Activated naive CD4-positive, alpha-beta T cell treated with anti-CD3 and anti-CD28 coated beads, Interleukin-2, amount 10 ng/mL, durations not matched to agents 7 days and 5 days (primary cell): ENCODE results near the gene SYNGR3.

ENCODE experiments used
- CTCF ChIA-PET: fragments of 350-600 bp; sonication (Branson Sonifier 250); formaldehyde crosslinking; loops from one replicate; lab custom pipeline; 2021; ENCODE audit warnings: antibody characterized with exemption; lab: Charles Lee
- DNase-seq: peaks from one replicate; pipeline ENCODE4 v3.0.0-alpha.2; 2020
- H3K27ac Mint-ChIP-seq: one replicate; pipeline ENCODE4 v1.8.0; 2021; ENCODE audit warnings: mild to moderate bottlenecking, moderate library complexity, mixed read lengths
- H3K27me3 Mint-ChIP-seq: one replicate; pipeline ENCODE4 v1.8.0; 2021; ENCODE audit warnings: mild to moderate bottlenecking, mixed read lengths
- H3K36me3 Mint-ChIP-seq: one replicate; pipeline ENCODE4 v1.8.0; 2021; ENCODE audit warnings: mixed read lengths
- H3K4me1 Mint-ChIP-seq: one replicate; pipeline ENCODE4 v1.8.0; 2021; ENCODE audit warnings: mixed read lengths
- H3K4me3 Mint-ChIP-seq: one replicate; pipeline ENCODE4 v1.8.0; 2021; ENCODE audit warnings: mild to moderate bottlenecking, moderate library complexity, mixed read lengths
- H3K9me3 Mint-ChIP-seq: one replicate; pipeline ENCODE4 v1.8.0; 2021; ENCODE audit warnings: mixed read lengths

The SYNGR3 gene, protein sequence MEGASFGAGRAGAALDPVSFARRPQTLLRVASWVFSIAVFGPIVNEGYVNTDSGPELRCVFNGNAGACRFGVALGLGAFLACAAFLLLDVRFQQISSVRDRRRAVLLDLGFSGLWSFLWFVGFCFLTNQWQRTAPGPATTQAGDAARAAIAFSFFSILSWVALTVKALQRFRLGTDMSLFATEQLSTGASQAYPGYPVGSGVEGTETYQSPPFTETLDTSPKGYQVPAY

GRCh38 chr16:1989209-1990100 is at the start of gene SYNGR3:
SYNGR3 (plus strand) TSS chr16:1989970; CDS start chr16:1990103, 133 bp downstream.
- CTCF ChIA-PET: interaction anchor here (1.4 kb wide), 1 partner anchor 15 kb away, joined by 3 read pairs; no protein-coding TSS in a partner anchor

DNA sequence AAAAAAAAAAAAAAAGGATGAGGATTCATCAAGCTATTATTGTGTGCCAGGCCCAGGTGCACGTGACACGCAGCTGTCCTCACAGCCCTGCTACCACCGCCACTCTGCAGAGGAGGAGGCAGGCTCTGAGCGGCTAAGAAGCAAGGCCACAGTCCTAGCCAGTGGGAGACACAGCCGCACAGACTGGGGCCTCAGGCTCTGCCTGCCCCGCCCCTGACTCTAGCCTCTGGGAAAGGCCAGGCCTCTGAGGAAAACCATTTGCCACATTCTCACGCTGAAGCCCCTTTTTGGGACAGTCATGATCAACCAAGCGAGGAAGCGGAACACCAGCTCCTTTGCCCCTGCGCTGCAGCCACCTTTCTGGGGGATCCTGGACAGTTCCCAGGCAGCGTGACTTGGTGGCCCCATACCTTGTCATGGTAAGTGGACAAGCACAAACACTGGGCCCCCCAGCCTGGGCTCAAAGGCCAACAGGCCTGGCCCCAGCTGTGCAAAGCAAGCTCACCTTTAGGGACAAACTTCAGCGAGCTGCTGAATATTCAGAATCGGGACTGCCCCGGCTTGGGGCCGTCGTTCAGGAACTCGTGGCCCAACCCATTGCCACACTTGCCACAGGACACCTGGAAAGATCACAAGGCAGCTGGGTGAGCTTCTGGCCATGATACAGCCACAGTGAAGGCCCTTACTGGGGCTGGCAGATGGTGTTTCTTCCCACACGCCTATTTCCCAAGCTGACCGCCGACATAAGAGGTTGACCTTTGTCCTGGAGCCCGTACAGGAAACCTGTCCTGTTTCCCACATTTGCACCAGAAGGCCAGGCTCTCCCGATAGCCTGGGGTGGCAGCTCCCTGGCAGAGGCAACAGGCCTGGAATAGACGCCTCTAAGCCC is 49.3 kb upstream of the SYNGR3 start:
- H3K4me3 Mint-ChIP-seq: no peak overlapping the region
- DNase-seq: no peak
- H3K27me3 Mint-ChIP-seq: no peaks in the 10 kb centered on the region
- no peak overlapping the region for H3K27ac Mint-ChIP-seq
- peaks cover 30% of the 10 kb centered on the region for H3K4me1 Mint-ChIP-seq
- no peaks in the 10 kb centered on the region for H3K9me3 Mint-ChIP-seq
- H3K36me3 Mint-ChIP-seq: peaks cover 2% of the 10 kb centered on the region
- CTCF ChIA-PET: interaction anchor here (0.9 to 2.7 kb wide), 2 partner anchors 8 to 12 kb away, joined by 3 to 8 read pairs; no protein-coding TSS in a partner anchor

More at GRCh38 chr16:1989209-1990100, at the start of gene SYNGR3:
- H3K27me3 Mint-ChIP-seq: peaks cover 63% of the 10 kb centered on the region
- peak within 1 kb of the TSS; percentile 65 for H3K4me3 Mint-ChIP-seq
- DNase-seq: no peak
- H3K4me1 Mint-ChIP-seq: peaks cover 38% of the 10 kb centered on the region
- H3K27ac Mint-ChIP-seq: no peak within 1 kb of the TSS
- no peaks in the 10 kb centered on the region for H3K9me3 Mint-ChIP-seq
- peaks cover 11% of the 10 kb centered on the region for H3K36me3 Mint-ChIP-seq

DNA sequence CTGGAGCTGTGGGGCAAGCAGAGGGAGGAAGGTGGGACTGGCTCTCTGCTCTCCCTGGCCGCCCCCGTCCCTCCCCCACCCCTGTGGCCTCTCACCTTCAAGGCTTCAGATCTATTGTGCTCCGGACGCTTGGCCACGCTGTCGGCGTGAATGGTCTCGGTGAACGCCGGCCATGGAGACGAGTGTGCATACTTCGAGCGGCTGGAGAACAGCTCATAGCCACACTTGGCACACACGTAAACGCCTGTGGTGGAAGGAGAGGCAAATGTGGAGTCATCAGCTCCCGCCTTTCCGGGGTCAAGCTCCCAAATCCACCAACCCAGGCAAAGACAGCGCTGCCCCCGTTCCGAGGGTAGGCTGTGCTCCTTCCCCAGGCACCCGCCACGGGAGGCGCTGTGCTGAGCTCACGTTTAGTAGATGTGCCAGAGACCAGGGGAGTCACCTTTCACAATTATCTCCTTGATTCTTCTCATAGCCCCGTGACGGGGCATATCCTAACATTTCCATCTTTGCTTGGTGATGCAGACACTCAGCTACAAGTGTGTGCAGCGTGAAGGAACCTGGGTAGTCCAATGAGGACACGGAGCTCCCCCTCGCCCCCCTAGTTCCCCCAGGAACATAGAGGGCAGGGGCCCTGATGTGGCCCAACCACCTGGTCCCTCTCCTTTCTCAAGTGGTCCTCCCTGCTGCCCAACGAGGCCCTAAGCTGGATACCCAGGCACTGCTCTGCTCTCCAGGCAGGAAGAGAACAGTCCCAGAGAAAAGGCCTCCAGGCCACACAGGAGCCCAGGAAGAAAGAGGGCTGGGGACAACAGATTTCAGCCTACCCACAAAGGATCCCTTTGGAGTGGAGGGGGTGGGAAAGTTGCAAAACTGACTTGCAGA is 48.4 kb upstream of the SYNGR3 start:
- H3K27ac Mint-ChIP-seq: peak overlapping the region; percentile 69
- peaks cover 30% of the 10 kb centered on the region for H3K4me1 Mint-ChIP-seq
- no peak for DNase-seq
- CTCF ChIA-PET: interaction anchor here (0.9 to 2.7 kb wide), 3 partner anchors 9 to 23 kb away, joined by 3 to 8 read pairs (median 3); partner anchors contain the start of gene RPS2
- no peaks in the 10 kb centered on the region for H3K27me3 Mint-ChIP-seq
- peaks cover 2% of the 10 kb centered on the region for H3K36me3 Mint-ChIP-seq
- no peaks in the 10 kb centered on the region for H3K9me3 Mint-ChIP-seq
- peak overlapping the region; percentile 82 for H3K4me3 Mint-ChIP-seq

DNA sequence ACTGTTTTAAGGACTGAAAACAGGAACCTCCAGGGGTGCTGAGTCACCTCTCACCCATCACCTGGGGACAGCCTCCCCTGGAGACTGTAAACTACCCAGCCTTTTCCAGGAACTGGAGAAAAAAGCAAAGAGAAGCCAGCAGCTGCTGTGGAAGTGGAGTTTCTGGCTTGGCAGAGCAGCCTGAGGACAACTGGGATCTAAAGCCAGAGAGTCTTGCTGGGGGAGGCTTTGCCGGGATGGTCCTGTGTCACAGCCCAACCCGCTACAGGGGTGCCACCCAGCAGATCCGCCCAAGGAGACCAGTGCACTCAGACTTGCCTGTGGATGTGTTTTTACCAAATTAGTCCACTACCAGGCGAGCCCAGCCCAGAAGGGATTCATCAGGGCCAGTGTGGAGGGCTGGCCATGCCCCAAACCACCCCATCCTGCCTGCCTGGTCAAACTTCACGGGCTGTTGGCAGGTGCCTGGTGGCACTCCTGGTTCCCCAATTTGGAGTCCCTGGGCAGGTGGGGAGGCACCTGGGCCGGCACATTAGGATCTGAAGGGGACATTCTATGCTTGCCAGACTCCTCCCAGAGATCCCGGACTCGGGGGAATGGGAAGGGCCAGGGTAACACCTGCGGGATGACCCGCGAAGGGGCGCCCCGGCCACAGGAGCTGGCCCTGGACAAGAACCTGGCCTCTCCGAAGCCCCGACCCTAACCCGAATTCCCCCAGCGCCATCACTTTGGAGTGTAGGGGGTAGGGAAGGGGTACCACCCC is 47.5 kb upstream of the SYNGR3 start:
- no peaks in the 10 kb centered on the region for H3K27me3 Mint-ChIP-seq
- peak; percentile 38 for DNase-seq
- H3K9me3 Mint-ChIP-seq: no peaks in the 10 kb centered on the region
- H3K4me1 Mint-ChIP-seq: peaks cover 30% of the 10 kb centered on the region
- CTCF ChIA-PET: interaction anchor here (1.0 to 2.7 kb wide), 2 partner anchors 13 to 22 kb away, joined by 3 to 8 read pairs; partner anchors contain the start of gene RPS2
- H3K4me3 Mint-ChIP-seq: peak overlapping the region; percentile 82
- peak overlapping the region; percentile 69 for H3K27ac Mint-ChIP-seq
- H3K36me3 Mint-ChIP-seq: peaks cover 2% of the 10 kb centered on the region

DNA sequence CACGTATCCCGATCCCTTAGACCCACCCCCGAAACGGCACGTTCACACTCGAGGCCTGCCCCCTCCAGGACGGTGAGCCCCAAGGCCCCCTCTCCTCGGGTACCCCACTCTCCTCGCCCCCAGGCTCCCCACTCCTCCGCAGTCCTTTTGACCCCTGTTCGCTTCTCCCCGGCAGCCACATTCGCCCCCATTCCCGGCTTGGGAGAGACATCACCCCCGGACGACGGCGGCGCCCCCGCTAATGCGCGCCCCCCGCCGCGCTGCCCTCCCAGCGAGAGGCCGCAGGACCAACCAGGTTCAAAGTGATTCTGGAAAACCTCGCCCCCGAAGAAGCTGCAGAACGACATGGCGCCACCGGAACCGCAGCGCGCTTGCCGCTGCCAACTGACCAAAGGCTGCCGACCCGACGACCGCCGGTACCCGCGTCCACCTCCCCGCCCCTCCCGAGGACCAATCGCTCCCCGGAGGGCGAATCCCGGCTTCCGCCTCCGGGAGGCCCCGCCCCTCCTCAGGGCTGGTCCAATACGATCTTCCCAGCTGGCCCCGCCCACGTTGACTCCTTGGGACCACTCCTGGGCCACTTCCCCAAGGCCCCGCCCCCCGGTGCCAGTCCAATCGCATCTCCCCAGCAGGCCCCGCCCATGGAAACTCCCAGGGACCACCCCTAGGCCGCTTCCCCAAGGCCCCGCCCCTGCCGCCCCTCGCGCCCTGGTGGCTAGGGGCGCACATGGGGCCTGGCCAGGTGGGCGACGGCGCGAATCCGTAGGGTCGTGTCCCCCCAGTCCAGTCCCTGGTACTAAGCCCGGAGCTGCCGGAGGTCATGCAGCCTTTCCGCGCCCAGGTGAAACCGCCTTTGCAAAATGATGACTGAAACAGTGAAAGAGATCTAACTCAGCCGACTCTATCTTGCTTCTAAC is 46.7 kb upstream of the SYNGR3 start, which contains the start of gene MSRB1:
Gene MSRB1, minus strand, starts transcription at position 390 of the 917 bp plus-strand sequence. Its CDS starts 43 bp downstream, at position 347.
- H3K9me3 Mint-ChIP-seq: no peaks in the 10 kb centered on the region
- peak within 1 kb of the TSS; percentile 70 for H3K27ac Mint-ChIP-seq
- peaks cover 30% of the 10 kb centered on the region for H3K4me1 Mint-ChIP-seq
- H3K27me3 Mint-ChIP-seq: no peaks in the 10 kb centered on the region
- peaks cover 2% of the 10 kb centered on the region for H3K36me3 Mint-ChIP-seq
- H3K4me3 Mint-ChIP-seq: peak within 1 kb of the TSS; percentile 82
- DNase-seq: peak; percentile 100
- CTCF ChIA-PET: interaction anchor here (1.0 to 1.3 kb wide), 2 partner anchors 14 to 198 kb away, joined by 3 to 4 read pairs; no protein-coding TSS in a partner anchor

- Mint-ChIP-seq H3K27me3 (no peaks in the 10 kb centered on the region), H3K27ac (peak overlapping the region; percentile 50), H3K36me3 (peaks cover 2% of the 10 kb centered on the region), H3K9me3 (no peaks in the 10 kb centered on the region), H3K4me1 (peaks cover 30% of the 10 kb centered on the region), H3K4me3 (peak overlapping the region; percentile 82)
- CTCF ChIA-PET: interaction anchor here (1.7 kb wide), 1 partner anchor 13 kb away, joined by 6 read pairs; no protein-coding TSS in a partner anchor
- DNase-seq: no peak
Measured at GRCh38 chr16:1944612-1945199, 45.1 kb upstream of the SYNGR3 start.

GRCh38 chr16:1945559-1946391 is 44.0 kb upstream of the SYNGR3 start:
- H3K27me3 Mint-ChIP-seq: no peaks in the 10 kb centered on the region
- no peak overlapping the region for H3K4me3 Mint-ChIP-seq
- DNase-seq: no peak
- no peaks in the 10 kb centered on the region for H3K9me3 Mint-ChIP-seq
- CTCF ChIA-PET: interaction anchor here (1.7 kb wide), 1 partner anchor 12 kb away, joined by 6 read pairs; no protein-coding TSS in a partner anchor
- H3K27ac Mint-ChIP-seq: no peak overlapping the region
- H3K4me1 Mint-ChIP-seq: peaks cover 30% of the 10 kb centered on the region
- peaks cover 2% of the 10 kb centered on the region for H3K36me3 Mint-ChIP-seq

- peaks cover 23% of the 10 kb centered on the region for H3K4me1 Mint-ChIP-seq
- no peaks in the 10 kb centered on the region for H3K9me3 Mint-ChIP-seq
- H3K4me3 Mint-ChIP-seq: no peak overlapping the region
- CTCF ChIA-PET: interaction anchor here (1.7 kb wide), 1 partner anchor 11 kb away, joined by 6 read pairs; no protein-coding TSS in a partner anchor
- H3K27me3 Mint-ChIP-seq: peaks cover 4% of the 10 kb centered on the region
- H3K27ac Mint-ChIP-seq: no peak overlapping the region
- no peaks in the 10 kb centered on the region for H3K36me3 Mint-ChIP-seq
- no peak for DNase-seq
Measured at GRCh38 chr16:1946495-1947368, 43.0 kb upstream of the SYNGR3 start.

- H3K36me3 Mint-ChIP-seq: no peaks in the 10 kb centered on the region
- H3K4me3 Mint-ChIP-seq: no peak overlapping the region
- no peaks in the 10 kb centered on the region for H3K9me3 Mint-ChIP-seq
- peaks cover 4% of the 10 kb centered on the region for H3K27me3 Mint-ChIP-seq
- H3K4me1 Mint-ChIP-seq: peaks cover 18% of the 10 kb centered on the region
- CTCF ChIA-PET: no interaction called here
- no peak for DNase-seq
- no peak overlapping the region for H3K27ac Mint-ChIP-seq
Measured at GRCh38 chr16:1947369-1947670, 42.5 kb upstream of the SYNGR3 start.

DNA sequence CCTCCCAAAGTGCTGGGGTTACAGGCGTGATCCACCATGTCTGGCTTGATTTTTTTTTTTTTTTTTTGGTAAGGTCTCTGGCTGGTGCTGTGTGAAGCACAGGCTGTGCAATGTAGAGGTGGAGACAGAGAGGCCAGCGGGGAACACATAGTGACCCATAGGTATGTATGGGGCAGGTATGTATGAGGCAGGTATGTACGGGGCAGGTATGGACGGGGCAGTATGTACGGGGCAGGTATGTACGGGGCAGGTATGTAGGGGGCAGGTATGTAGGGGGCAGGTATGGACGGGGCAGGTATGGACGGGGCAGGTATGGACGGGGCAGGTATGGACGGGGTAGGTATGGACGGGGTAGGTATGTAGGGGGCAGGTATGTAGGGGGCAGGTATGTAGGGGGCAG is 40.3 kb upstream of the SYNGR3 start:
- H3K4me1 Mint-ChIP-seq: peaks cover under 1% of the 10 kb centered on the region
- H3K36me3 Mint-ChIP-seq: no peaks in the 10 kb centered on the region
- H3K4me3 Mint-ChIP-seq: no peak overlapping the region
- peaks cover 12% of the 10 kb centered on the region for H3K27me3 Mint-ChIP-seq
- H3K9me3 Mint-ChIP-seq: no peaks in the 10 kb centered on the region
- no peak for DNase-seq
- no peak overlapping the region for H3K27ac Mint-ChIP-seq
- CTCF ChIA-PET: no interaction called here
